NCI-H2081 treated with DMSO at 0.1 percent for 48 hours (cell line): Measurements from ENCODE around the gene NINJ2.

ENCODE experiments used
- DNase-seq: peaks from one replicate; lab custom pipeline; 2025; lab: John Stamatoyannopoulos, UW

Gene NINJ2

DNA sequence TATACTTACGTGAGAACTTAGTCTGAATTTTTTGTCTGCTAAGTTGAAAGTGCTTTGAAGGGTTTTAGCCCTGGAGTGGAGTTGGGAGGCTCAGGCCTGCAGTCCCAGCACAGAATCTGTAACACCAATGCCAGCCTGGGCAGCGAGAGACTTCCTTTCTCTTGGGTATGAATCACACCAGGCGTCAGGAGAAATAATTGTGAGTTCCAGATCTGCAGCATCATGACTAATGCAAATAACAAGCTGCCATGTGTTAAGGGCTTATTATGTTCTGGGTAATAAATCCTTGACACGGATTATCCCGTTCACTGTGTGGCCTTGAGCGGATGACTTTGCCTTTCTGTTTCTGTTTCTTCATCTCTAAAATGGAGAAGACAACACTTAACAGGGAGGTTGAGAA is 132.9 kb downstream of the NINJ2 start:
- no peak for DNase-seq

DNA sequence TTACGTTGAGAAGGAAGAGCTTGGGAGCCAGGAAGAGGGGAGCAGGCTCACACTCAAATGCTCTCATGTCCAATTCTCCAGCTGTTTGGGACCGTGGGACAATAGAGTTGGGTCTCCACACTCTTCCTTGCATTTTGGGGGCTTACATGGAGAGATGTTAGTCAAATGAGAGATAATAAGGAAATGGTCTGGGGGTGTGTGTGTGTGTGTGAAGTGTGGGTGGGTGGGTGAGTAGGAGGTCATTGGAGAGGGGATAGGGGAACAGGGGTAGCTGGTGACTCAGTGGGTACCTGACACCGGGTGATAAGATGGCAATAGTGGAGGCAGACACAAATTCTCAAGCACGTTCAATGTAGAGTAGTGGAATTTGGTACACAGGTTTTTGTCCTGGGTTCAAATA is 135.5 kb downstream of the NINJ2 start:
- no peak for DNase-seq

GRCh38 chr12:527241-527640 is 136.0 kb downstream of the NINJ2 start:
- DNase-seq, result no peak

GRCh38 chr12:526089-526488 is 137.2 kb downstream of the NINJ2 start:
- no peak for DNase-seq

DNA sequence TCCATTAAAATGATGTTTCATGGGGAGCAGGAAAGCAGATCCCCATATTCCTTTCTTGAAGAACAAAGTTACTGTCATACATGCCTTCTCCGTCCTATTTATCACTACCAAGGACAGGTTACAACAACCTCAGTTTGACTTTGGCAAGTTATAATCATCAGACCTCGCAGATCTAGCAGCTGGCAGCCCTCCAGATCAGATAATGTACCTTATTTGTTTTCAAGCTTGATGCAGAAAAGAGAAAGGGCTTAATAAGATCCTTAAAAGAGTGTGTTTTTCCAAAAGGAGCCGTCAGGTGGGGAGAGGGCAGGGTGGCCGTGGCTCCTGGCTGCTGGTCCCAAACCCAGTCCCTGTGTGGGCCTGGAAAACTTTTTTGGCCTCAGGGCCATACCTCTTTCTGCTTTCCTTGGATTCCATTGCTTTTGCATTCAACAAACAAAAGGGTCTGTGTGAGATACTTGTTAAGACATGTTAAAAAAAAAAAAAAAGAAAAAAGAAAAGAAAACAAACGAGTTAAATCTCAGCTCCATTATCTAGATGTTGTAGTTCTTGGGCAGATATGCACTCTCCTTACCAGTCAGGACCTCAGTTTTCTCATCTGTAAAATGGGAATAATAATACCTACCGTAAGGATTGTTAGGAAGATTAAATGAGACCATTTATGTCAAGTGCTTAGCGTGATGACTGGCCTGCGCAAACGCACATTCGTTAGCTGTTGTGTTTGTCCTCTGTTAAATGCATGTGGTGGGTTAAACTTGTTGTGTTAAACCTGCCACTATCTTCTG is 138.9 kb downstream of the NINJ2 start:
- no peak for DNase-seq

DNA sequence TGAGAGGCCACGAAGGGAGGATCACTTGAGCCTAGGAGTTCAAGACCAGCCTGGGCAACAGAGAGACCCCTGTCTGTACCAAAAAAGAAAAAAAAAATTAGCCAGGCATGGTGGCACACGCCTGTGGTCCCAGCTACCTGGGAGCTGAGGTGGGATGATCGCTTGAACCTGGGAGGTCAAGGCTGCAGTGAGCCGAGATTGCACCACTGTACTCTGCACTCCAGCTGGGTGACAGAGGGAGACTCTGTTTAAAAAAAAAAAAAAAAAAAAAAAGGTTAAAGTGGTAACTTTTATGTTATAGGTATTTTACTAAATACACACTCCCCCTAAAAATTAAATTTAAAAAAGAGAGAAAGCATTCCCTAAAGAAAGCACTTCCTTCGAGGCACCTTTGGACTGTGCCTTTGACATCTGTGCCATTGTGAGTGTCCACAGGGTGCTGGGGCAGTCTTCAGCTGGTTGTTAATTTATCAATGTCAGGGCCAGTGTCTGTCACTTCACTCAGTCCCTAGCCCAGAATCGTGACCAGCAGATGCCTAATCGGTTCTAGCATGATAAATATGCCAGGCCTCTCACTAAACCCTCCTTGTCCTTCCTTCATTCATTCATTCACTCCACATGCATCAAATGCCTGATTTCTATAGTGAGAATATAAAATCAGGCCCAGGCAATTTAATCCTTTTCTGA is 140.4 kb downstream of the NINJ2 start:
- DNase-seq, result no peak

DNA sequence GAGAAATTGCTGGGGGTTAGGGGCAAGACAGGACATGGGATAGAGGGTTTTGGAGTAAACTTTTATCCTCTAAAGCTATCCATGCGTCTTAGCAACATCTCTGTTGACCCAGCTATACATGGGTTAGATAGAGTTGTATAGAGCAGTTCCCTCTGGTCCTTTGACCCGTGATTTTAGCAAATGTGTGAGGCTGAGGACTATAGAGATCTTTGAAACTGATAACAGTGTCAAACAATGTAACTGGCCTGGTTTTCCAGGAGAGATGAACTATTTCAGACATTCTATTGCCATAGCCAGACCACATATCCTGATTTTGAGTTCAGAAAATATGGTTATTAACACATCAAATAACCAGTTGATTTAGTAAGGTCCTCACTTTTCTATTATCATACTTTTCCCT is 143.1 kb downstream of the NINJ2 start:
- DNase-seq, result no peak

DNA sequence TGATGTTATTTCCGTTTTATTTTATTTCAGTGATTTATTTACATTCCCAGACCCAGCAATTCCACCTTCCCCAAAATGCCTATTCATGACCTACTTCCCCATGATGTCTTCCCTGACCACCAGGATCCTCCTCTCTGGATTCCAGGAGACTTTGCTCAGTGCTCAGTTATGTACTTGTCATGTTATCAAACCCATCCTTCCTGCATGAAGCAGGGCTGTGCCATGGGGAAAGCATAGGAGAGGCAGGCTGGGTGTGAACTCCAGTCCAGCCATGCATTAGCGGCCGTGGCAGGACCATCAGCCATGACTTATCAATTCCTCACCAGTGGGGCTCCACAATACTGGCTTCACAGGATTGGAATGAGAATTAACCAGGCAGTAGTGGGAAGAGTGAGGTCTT is 145.7 kb downstream of the NINJ2 start:
- no peak for DNase-seq
